SH-SY5Y (cell line): ENCODE measurements around the gene HEPACAM.

Experiments used
- GATA2 ChIP-seq: IDR thresholded peaks from 2 replicates; pipeline ENCODE4 v1.6.1; 2011; ENCODE audit warnings: mild to moderate bottlenecking, low read depth, low read length
- GATA3 ChIP-seq: IDR thresholded peaks from 2 replicates; pipeline ENCODE4 v1.6.1; 2011; ENCODE audit warnings: low read depth, mild to moderate bottlenecking, low read length, moderate library complexity

HEPACAM gene, protein sequence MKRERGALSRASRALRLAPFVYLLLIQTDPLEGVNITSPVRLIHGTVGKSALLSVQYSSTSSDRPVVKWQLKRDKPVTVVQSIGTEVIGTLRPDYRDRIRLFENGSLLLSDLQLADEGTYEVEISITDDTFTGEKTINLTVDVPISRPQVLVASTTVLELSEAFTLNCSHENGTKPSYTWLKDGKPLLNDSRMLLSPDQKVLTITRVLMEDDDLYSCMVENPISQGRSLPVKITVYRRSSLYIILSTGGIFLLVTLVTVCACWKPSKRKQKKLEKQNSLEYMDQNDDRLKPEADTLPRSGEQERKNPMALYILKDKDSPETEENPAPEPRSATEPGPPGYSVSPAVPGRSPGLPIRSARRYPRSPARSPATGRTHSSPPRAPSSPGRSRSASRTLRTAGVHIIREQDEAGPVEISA

DNA sequence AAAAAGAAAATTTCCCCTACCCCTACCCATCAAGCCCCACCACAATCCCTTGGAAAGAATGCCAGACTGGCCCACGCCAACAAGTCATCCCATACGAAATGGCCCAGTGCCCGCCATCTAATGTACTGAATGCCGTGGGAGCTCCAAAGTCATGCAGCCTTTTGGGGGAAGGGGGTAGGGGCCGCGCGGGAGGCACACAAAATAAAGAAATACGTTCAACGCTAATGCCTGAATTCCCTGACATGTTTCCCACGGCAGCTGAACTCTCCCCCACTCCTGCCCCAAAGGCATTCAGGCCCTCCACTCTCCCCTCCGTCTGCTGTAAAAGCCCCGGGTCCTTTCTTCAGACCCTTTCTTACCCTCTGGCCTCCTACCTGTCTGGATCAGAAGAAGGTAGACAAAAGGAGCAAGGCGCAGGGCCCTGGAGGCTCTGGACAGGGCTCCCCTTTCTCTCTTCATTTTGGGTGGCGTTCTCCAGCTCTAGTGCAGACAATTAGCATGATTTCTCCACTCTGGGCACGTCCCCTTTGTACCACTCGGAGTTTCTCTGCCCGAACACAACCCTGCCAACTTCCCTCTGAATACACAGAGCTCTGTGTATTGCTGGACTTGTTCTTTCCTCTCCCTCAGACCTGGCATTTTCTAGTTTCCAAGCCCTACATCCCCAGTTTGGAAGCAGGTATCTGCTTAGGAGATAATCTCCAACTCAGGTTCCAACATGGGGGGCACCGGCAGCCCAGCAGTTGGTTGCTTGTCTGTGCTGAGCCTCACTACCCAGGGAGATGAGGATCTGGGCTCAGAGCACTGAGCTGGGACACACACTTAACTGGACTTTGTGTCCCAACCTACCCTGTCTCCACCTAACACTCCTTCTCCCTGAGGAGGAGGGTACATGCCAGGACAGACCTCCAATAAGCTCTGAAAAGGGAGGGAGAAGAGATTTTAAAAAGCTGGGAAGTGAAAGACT is at the start of gene HEPACAM:
TSS of gene HEPACAM (minus strand) at position 500 of the 967 bp plus-strand sequence. CDS start at position 459, 41 bp downstream.
- TF ChIP-seq GATA2 (no peak), GATA3 (no peak)

DNA sequence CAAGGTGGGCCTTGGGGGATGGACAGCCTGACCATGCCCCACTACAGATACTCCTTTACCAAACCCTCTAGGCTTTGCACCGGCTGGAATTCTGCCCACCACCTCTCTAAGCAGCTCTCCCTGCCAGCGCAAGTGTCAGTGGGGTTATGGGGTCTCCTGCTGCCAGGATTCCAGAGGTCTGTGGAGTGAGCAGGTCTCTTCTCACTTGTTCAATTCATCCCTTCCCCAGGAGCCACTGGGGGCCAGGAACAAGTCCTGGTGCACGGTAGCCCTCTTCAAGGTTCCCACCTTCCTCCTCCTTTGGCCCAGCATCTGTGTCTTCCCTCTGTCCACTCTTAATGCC is 48.6 kb upstream of the HEPACAM start:
- TF ChIP-seq GATA2, result no peak
- TF ChIP-seq GATA3, result no peak

DNA sequence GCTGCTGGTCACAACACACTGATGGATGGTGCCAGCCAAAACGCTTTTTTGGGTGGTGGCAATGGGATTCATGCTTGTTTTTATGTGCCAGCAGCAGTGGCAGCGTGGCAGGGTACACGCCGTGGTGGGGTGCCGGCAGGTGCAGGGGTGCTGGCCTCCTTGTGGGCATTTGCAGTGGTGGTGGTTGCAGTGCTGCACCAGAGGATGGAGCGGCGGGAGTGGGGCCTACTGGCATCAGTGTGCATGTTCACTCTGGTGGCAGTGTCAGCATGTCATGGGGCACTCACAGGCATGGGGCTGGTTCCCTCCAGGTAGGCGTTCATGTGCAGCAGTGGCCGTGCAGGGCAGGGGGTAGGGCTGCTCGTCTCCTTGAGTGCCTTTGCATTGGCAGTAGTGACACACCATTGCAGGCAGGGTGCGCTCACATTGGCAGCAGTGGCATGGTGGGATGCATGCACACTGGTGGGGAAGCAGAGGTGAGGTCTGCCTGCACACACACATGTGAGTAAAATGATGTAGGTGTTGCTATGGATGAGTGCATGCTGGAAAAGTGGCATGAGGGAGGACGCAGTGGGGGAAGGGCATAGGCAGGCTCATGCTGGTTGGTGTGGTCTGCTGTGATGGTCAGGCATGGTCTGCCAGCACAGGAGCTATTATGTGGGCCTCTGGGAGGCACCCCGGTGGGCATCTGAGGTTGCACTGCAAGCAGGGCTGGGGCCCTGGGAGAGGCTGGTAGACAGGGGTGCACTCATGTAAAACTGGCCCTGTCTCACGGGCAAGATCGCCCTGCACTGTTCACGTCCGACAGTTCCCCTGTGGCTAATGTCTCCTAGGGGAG is 48.0 kb upstream of the HEPACAM start:
- TF ChIP-seq GATA2, result no peak
- TF ChIP-seq GATA3, result no peak

DNA sequence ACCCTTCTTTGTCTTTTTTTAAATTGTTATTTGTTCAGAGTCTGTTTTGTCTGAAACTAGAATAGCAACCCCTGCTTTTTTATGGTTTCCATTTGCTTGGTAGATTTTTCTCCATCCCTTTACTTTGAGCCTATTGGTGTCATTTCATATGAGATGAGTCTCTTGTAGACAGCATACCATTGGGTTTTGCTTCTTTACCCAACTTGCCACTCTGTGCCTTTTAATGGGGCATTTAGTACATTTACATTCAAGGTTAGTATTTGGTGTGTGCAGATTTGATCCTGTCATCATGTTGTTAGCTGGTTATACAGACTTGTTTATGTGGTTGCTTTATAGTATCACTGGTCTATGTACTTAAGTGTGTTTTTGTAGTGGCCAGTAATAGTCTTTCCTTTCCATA is 46.2 kb upstream of the HEPACAM start:
- TF ChIP-seq GATA3, result no peak

DNA sequence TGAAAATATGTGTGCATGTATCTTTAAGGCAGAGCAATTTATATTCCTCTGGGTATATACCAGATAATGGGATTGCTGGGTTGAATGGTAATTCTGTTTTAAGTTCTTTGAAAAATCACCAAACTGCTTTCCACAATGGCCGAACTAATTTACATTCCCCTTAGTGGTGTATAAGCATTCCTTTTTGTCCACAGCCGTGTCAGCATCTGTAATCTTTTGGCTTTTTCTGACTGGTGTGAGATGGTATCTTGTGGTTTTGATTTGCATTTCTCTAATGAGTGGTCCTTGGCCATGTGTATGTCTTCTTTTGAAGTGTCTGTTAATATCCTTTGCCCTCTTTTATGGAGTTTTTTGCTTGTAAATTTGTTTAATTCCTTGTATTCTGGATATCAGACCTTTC is 42.5 kb upstream of the HEPACAM start:
- TF ChIP-seq GATA2 (no peak), GATA3 (no peak)

DNA sequence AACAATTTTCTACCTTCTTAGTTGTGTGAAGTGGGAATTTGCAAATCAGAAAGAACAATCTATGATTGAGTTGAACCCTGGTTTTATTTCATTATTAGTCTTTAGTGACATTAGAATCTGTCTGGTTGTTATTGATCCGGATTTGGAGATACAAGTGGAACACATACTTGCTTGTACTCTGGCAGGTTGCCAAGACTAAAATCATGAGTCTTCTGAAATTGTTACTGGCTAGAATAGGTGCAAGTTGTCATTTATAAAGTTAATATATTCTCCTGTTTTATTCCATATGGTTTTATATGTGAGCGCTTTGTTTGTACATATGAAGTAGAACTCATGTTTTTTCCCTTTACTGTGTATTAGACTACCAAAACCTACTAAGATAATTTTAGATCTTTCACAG is 41.2 kb upstream of the HEPACAM start:
- TF ChIP-seq GATA3 (no peak), GATA2 (no peak)

DNA sequence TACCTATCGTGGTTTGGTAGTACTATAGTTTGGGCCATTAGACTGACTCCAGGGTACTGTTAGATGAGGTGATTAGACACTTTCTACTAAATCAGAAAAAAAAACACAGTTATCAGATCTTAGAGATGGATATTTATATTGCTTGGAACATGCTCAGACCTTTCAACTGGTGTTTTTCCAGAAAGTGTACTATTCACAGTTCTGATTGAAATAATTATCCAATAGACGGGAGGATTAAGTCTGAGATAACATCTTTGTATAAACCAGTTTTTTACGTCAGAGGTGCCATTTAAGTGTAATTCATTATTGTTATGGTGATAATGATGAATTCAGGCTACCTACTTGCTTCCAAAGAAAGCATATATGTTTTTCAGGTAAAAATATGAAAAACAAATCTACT is 40.7 kb upstream of the HEPACAM start:
- TF ChIP-seq GATA2 (no peak), GATA3 (no peak)

DNA sequence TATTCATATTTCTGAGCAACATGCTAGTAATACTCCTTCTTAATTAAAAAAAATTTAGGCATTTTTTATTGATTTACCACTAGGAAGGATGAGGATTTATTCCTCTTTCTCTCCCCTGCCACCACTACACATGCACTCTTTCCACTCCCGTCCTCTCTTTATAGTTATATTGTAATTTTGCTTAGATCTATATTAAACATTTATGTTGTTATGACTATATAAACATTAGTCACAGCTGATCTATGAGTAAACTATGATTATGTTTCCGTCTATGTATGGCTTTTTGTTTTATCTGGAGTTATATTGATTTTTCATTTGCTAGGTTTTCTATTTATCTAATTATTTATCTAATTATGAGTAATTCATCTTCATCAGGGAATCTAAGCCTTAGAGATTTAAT is 36.0 kb upstream of the HEPACAM start:
- TF ChIP-seq GATA2 (no peak), GATA3 (no peak)

DNA sequence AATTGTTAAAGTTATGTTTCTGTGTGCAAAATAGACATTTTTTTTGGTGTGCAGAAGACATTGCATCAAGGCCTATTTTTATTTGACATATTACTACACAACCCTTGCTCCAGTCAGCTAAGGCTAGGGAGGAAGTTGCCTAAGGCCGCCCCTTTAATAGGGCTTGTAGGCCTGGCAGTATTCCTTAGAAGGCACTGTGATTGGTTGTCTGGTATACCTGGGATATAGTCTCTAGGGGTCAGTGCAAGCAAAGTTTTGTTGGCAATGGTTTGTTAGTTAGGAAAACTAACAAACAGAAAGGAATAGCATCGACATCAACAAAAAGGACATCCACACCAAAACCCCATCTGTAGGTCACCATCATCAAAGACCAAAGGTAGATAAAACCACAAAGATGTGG is 35.1 kb upstream of the HEPACAM start:
- no peak for TF ChIP-seq GATA3
- no peak for TF ChIP-seq GATA2

DNA sequence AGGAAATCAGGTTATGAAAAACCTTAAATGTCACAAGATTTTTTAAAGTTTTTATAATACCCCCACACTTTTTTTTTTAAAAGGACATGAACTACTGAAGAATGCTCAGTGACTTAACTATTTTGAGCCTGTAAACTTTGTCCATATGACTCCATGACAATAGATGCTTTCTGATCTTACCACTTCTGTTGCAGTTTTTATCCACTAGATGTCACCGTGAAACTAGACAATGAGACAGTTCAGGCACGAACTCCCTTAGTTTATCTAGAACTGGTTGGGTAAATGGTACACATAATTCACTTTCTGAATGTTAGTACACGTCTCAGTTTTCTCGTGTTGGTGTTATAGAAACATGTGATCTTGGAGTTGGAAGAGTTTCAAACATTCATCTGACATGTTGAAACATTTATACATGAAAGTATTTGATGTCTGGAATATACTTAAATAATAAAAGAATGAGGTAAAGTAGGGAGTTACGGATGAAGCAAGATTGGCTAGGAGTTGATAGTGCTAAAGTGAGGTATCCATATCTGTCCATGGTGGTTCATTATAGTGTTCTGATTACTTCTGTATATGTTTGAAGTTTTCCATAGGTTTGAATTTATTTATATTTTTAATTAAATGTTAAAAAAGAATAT is 26.2 kb upstream of the HEPACAM start:
- TF ChIP-seq GATA2 (no peak), GATA3 (no peak)

DNA sequence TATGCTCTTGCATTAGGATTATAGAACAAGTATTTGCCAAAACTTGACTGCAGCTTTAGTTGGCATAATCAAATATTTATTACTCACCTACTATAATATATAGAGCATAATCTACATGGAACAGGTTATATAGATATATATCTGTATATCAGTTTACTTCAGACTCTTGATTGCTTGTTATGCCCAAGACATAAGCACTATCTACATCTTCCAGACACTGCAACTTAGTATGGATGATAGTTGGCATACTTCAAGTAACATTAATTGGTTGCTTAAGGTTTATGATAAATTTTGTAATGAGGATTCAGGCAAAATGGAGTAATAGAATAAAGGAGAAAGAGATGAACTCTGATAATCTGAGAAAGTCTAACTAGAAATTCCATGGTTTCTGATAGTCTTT is 19.2 kb upstream of the HEPACAM start:
- TF ChIP-seq GATA3 (no peak), GATA2 (no peak)

DNA sequence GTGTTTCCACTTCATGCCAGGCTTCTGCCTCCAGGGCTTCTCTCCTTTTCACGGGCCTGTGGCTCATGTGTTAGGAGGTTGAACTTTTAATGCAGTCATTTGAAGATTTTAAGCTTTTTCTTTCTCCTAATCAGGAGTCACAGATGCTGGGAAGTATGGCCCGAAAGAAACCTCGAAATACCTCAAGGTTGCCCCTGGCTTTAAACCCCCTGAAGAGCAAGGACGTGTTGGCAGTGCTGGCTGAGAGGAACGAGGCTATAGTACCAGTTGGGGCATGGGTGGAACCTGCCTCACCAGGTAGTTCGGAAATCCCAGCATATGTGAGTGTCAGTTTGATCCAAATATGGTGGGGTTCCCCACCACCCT is 18.7 kb upstream of the HEPACAM start:
- TF ChIP-seq GATA2 (no peak), GATA3 (no peak)

DNA sequence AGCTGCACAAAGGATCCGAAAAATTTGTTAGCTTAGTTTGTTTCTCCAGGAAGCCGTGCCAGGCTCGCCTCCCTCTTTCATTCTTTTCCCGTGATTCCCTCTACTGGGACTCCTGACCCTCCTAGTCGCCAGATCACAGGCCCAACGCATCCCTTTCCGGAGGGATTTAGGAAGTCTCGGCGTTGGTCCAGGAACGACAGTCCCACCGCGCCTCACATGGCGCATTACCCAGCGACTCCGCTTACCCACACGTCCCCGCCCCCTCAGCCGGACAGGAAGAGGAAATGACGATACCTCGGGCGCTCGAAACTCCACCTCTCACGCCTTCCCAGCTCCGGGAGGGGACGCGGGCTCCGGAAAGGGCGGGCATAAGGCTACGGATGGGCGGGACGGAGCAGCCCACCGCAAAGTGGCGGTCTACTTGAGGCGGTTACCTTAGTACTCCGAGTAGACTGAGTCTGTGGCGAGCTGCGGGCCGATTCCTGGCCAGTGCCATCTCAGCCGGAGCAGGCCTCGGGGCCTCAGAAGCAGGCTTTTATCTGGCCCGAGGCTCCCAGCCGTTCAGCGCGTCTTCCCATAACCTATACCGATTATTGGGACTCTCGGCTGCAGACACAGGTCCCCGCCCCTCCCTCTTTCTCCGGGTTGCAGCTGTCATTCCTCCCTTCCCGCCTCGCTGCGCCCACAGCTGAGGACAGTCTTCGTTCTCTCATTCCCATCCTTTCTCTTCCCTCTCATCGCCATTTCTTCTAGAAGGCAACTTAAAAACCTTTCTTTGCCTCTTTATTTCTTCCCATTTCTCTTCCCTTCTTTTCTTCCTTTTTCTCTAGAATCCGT is 18.1 kb upstream of the HEPACAM start, which contains the start of gene CCDC15:
TSS of gene CCDC15 (plus strand) at position 450 of the 837 bp plus-strand sequence. CDS start 531 bp downstream, outside the sequence.
- TF ChIP-seq GATA2 (no peak), GATA3 (no peak)
